Thoracic aorta (tissue), 2 donors: ENCODE results near the gene HMGB1. TPM values are rescaled to one million over a fixed set of nuclear protein-coding genes. Genes with fewer than 3 reads are reported as not detected.
"Not testable (repeated sequence)": the region's sequence is repeated elsewhere in the genome, so short reads cannot be mapped to it uniquely, and the experiment has no call there.

Source experiments
- ATAC-seq: fragments of 150-250 bp; one replicate; pipeline ENCODE4 v1.8.0; 2017; ENCODE audit warnings: low read depth; ENCODE audit not compliant: insufficient number of reproducible peaks, low FRiP score
- DNase-seq: peaks from one replicate; pipeline ENCODE4 v3.0.0-alpha.2; 2020; ENCODE audit warnings: low spot score
- H3K27ac ChIP-seq, 2 donors: fragments of 200-600 bp; sonication (generic); 1 replicate in 1 of 2; 2 replicates in 1 of 2; pipeline ENCODE4 v1.5.1; 2016; ENCODE audit warnings: mild to moderate bottlenecking in 2 of 2, moderate library complexity in 2 of 2
- H3K27me3 ChIP-seq: fragments of 200-600 bp; sonication (generic); replicated peaks from 2 replicates; pipeline ENCODE4 v1.6.0; 2016; ENCODE audit warnings: mild to moderate bottlenecking; ENCODE audit not compliant: insufficient read depth
- H3K36me3 ChIP-seq: fragments of 200-600 bp; sonication (generic); one replicate; pipeline ENCODE4 v1.5.1; 2016
- H3K4me1 ChIP-seq, 2 donors: fragments of 200-600 bp; sonication (generic); 1 replicate in 1 of 2; 2 replicates in 1 of 2; pipeline versions ENCODE4 v1.5.1 to v1.6.0; 2016; ENCODE audit warnings: low read depth in 2 of 2, mild to moderate bottlenecking in 1 of 2; ENCODE audit not compliant: control insufficient read depth in 1 of 2
- H3K4me3 ChIP-seq: fragments of 200-600 bp; sonication (generic); 2 replicates; pipeline ENCODE4 v1.5.1; 2016; ENCODE audit warnings: mild to moderate bottlenecking
- H3K9me3 ChIP-seq: fragments of 200-600 bp; sonication (generic); 2 replicates; pipeline ENCODE4 v1.5.1; 2016
- total RNA-seq, 2 donors: library from RNA; depleted of rRNA; stranded (reverse); fragments of >200 nt; gene quantifications; one replicate each; pipeline versions ENCODE4 v1.1.0 to v1.2.3, GENCODE V29; 2016
- TF ChIP-seq, protein P1 (sequence below): fragments of 200-600 bp; sonication (generic); IDR thresholded peaks from one replicate; pipeline ENCODE4 v1.5.1; 2019; ENCODE audit warnings: antibody characterized with exemption

Gene HMGB1
- total RNA-seq, 2 donors from 2014 or later = 188 to 369 TPM

DNA sequence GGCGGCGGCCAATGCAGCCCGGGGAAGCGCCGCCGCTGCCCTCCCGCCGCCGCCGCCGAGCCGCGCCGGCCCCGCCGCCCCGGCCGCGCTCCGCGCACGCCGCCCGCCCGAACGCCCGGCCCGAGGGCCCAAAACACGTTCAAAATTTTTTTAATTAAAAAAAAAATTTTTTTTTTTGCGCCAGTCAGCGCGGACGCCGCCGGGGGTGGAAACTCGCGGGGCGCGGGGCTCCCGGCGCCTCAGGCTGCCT lies 468 bp downstream of the HMGB1 start:
- Histone ChIP-seq H3K4me3 (peak overlapping the region; percentile 94), H3K27me3 (no peaks in the 10 kb centered on the region), H3K27ac (peak overlapping the region; percentile 98 to 99), H3K9me3 (no peaks in the 10 kb centered on the region), H3K4me1 (peaks cover 23 to 27% of the 10 kb centered on the region in 2 donors), H3K36me3 (peaks cover 9% of the 10 kb centered on the region)
- DNase-seq = no peak
- TF ChIP-seq, protein P1, sequence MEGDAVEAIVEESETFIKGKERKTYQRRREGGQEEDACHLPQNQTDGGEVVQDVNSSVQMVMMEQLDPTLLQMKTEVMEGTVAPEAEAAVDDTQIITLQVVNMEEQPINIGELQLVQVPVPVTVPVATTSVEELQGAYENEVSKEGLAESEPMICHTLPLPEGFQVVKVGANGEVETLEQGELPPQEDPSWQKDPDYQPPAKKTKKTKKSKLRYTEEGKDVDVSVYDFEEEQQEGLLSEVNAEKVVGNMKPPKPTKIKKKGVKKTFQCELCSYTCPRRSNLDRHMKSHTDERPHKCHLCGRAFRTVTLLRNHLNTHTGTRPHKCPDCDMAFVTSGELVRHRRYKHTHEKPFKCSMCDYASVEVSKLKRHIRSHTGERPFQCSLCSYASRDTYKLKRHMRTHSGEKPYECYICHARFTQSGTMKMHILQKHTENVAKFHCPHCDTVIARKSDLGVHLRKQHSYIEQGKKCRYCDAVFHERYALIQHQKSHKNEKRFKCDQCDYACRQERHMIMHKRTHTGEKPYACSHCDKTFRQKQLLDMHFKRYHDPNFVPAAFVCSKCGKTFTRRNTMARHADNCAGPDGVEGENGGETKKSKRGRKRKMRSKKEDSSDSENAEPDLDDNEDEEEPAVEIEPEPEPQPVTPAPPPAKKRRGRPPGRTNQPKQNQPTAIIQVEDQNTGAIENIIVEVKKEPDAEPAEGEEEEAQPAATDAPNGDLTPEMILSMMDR = no peak
- peak; percentile 16 for ATAC-seq

DNA sequence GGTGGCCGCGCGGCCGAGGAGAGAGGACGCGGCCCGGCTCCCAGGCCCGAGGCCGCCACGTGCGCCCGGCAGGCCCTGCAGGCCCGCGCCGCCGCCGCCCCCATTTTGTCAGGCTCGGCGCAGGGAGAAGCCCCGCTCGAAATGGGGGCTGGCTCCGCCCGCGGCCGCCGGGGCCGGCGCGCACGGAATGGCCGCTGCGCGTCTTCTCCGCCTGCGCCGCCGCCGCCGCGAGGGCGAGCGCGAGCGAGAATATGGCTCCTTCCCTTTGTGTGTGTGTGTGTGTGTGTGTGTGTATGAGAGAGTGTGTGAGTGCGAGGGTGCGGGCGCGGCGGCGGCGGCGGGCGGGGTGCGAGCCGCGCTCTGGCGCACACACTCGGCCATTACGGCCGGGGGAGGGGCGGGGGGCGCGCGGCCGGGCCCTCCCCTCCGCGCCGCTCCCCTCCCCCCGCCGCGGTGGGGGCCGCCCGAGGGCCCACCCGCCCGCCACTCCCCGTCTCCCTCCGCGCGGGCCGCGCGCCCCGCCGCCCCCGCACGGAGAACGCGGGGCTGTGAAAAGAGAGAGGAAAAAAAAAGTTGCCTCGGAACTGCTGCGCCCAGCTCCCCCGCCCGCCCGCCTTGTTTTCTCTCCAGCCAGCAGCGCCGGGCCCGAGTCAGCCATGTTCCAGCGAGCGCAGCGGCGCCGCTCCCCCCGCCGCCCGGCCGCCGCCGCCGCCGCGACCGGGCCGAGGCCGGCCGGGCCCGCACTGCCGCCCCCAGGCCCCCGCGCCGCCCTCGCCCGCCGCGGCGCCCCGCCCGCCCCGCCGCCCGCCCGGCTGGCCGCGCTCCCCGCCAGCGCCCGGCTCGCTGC lies 1.0 kb downstream of the HMGB1 start:
- peaks cover 23 to 30% of the 10 kb centered on the region in 2 donors for H3K4me1 ChIP-seq
- H3K9me3 ChIP-seq = no peaks in the 10 kb centered on the region
- TF ChIP-seq, protein P1 = no peak
- peak; percentile 36 for DNase-seq
- peak overlapping the region; percentile 77 for H3K4me3 ChIP-seq
- no peaks in the 10 kb centered on the region for H3K27me3 ChIP-seq
- peaks cover 9% of the 10 kb centered on the region for H3K36me3 ChIP-seq
- peak; percentile 17 for ATAC-seq
- peak overlapping the region; percentile 90 to 98 for H3K27ac ChIP-seq

DNA sequence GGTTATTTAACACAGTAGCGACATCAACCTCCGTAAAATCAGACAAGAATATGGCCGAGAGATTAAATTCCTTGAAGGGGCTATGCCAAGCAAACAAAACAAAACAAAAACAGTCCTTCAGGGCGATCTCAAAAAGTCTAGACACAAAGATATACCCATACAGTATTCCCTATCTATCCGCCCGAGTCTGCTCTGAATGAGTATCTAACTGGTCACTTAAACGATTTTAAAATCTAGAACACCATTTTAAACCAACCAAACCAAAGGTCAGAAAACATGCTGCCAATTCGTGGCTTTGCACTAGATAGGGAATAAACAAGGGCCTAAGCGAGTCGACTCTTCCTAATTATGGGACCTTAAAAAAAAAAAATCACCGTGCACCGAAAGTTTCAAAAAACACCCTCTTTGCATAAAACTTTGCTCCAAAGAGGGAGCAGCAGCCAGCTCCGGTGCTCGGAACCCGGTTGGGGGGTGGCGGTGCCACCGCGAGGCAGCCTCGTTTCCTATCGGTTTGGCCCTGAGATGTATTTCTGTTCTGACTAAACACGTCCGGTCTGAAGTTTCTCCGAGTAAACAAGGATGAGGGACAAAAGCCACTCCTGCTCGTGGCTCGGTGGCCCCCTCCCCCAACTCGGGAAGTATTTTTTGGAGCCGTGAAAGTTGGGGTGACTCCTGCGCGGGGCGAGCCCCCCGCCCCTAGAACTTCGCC lies 1.8 kb downstream of the HMGB1 start:
- Histone ChIP-seq H3K27ac (peak overlapping the region; percentile 90 to 98), H3K27me3 (no peaks in the 10 kb centered on the region), H3K4me1 (peaks cover 23 to 37% of the 10 kb centered on the region in 2 donors), H3K36me3 (peaks cover 9% of the 10 kb centered on the region), H3K4me3 (peak overlapping the region; percentile 77), H3K9me3 (no peaks in the 10 kb centered on the region)
- TF ChIP-seq, protein P1 = no peak
- ATAC-seq (peak; percentile 30), DNase-seq (no peak)

DNA sequence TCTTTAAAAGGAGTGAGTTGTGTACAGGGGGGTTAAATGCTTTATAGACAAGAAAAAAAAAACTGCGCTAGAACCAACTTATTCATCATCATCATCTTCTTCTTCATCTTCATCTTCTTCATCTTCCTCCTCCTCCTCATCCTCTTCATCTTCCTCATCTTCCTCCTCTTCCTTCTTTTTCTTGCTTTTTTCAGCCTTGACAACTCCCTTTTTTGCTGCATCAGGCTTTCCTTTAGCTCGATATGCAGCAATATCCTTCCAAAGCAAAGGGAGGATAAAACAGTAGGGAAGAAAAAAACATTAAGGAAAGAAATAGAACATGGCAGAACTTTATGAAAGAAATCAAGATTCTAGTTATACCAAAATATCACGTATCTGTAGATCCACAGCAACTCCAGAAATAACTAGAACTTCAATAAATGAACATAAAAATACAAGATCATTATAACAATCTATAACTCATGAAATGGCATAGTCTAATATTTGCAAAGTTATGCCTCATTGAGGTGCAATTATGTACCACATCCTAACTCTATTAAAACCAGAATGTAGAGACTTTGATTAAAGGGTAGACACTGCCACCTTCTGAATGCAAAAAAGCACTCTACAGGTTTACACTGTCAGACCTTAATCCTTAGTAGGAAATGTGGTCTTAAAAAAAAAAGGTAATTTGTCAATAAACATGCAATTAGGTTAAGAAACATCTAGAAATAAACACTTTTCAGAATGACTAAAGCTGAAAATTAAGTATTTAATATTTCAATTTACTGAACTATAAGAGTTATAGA lies 4.3 kb downstream of the HMGB1 start:
- not testable (repeated sequence) for H3K27me3 ChIP-seq, DNase-seq, H3K9me3 ChIP-seq, ATAC-seq, H3K4me3 ChIP-seq, H3K36me3 ChIP-seq
- TF ChIP-seq, protein P1 = peak; percentile 28
- Histone ChIP-seq H3K27ac (peak overlapping the region; percentile 30 to 90), H3K4me1 (peaks cover 23 to 37% of the 10 kb centered on the region in 2 donors)
